ENCODE results near the gene GFPT2.

Gene GFPT2

GRCh38 chr5:180350711-180351465 lies 2.2 kb downstream of the GFPT2 start:
- no peak for DNase-seq (ENCODE audit: low read depth)

- DNase-seq (ENCODE audit: low read depth) = no peak
These were observed 2.8 kb downstream of the GFPT2 start for GRCh38 chr5:180350296-180350695.

GRCh38 chr5:180349391-180349790 lies 3.7 kb downstream of the GFPT2 start:
- no peak for DNase-seq (ENCODE audit: low read depth)

- DNase-seq (ENCODE audit: low read depth) = no peak
These were observed 4.8 kb downstream of the GFPT2 start for GRCh38 chr5:180348336-180348735.

- DNase-seq (ENCODE audit: low read depth) = no peak
These were observed 5.4 kb downstream of the GFPT2 start for GRCh38 chr5:180347702-180348101.

GRCh38 chr5:180346358-180346757 lies 6.8 kb downstream of the GFPT2 start:
- no peak for DNase-seq (ENCODE audit: low read depth)

- DNase-seq (ENCODE audit: low read depth) = no peak
These were observed 7.4 kb downstream of the GFPT2 start for GRCh38 chr5:180345781-180346180.

GRCh38 chr5:180345186-180345585 lies 8.0 kb downstream of the GFPT2 start:
- no peak for DNase-seq (ENCODE audit: low read depth)

- no peak for DNase-seq (ENCODE audit: low read depth)
These were observed 8.5 kb downstream of the GFPT2 start for GRCh38 chr5:180344696-180344999.

- no peak for DNase-seq (ENCODE audit: low read depth)
These were observed 9.1 kb downstream of the GFPT2 start for GRCh38 chr5:180343831-180344695.

GRCh38 chr5:180343110-180343830 lies 9.9 kb downstream of the GFPT2 start:
- DNase-seq (ENCODE audit: low read depth) = no peak

GRCh38 chr5:180341595-180341994 lies 11.5 kb downstream of the GFPT2 start:
- no peak for DNase-seq (ENCODE audit: low read depth)

GRCh38 chr5:180340856-180341255 lies 12.3 kb downstream of the GFPT2 start:
- no peak for DNase-seq (ENCODE audit: low read depth)

- DNase-seq (ENCODE audit: low read depth) = no peak
These were observed 13.5 kb downstream of the GFPT2 start for GRCh38 chr5:180339583-180340183.

- DNase-seq (ENCODE audit: low read depth) = no peak
These were observed 15.0 kb downstream of the GFPT2 start for GRCh38 chr5:180338001-180338707.

GRCh38 chr5:180336234-180337020 lies 16.7 kb downstream of the GFPT2 start:
- DNase-seq (ENCODE audit: low read depth) = no peak

GRCh38 chr5:180335614-180336233 lies 17.4 kb downstream of the GFPT2 start:
- no peak for DNase-seq (ENCODE audit: low read depth)

- DNase-seq (ENCODE audit: low read depth) = no peak
These were observed 18.2 kb downstream of the GFPT2 start for GRCh38 chr5:180334751-180335613.

GRCh38 chr5:180334176-180334575 lies 19.0 kb downstream of the GFPT2 start:
- no peak for DNase-seq (ENCODE audit: low read depth)

Measured in activated gamma-delta T cell treated with anti-CD3 and anti-CD28 coated beads, Interleukin-2, amount 50 U/mL, for 16 hours (primary cell).